PC-3 (cell line): ENCODE data around the gene IKBKE.

Experiments
- CTCF ChIP-seq: fragments of 300-600 bp; sonication (generic); conservative IDR thresholded peaks from 2 replicates; pipeline ENCODE4 v1.5.1; 2017; ENCODE audit warnings: antibody characterized with exemption, low read depth, mild to moderate bottlenecking, low read length
- EZH2 ChIP-seq: fragments of 300-600 bp; sonication (generic); IDR thresholded peaks from one replicate; pipeline ENCODE4 v1.6.1; 2017; ENCODE audit warnings: antibody characterized with exemption, mild to moderate bottlenecking, low read length; ENCODE audit not compliant: unreplicated experiment
- EZH2phosphoT487 ChIP-seq: fragments of 300-600 bp; sonication (generic); IDR thresholded peaks from 2 replicates; pipeline ENCODE4 v1.6.1; 2018; ENCODE audit warnings: mild to moderate bottlenecking, antibody characterized with exemption, low read length, borderline replicate concordance

- TF ChIP-seq CTCF = no peak
- no peak for TF ChIP-seq EZH2
- no peak for TF ChIP-seq EZH2phosphoT487
Measured at GRCh38 chr1:206467915-206468314, 2.4 kb upstream of the IKBKE start.
